H1 (cell line): ENCODE data around the gene GRAMD4. TPM values are rescaled to one million over a fixed set of nuclear protein-coding genes. Genes with fewer than 3 reads are reported as not detected.

Source experiments
- CHD1 ChIP-seq: IDR thresholded peaks from 2 replicates; pipeline ENCODE4 v1.6.1; 2012; ENCODE audit warnings: low read depth, low read length, improper control_type of control experiment
- CTBP2 ChIP-seq: IDR thresholded peaks from 2 replicates; pipeline ENCODE4 v1.7.0; 2011; ENCODE audit warnings: borderline replicate concordance, mild to moderate bottlenecking, moderate library complexity, mixed read lengths, low read length; ENCODE audit not compliant: insufficient read depth, insufficient read length
- GABPA ChIP-seq: IDR thresholded peaks from 2 replicates; pipeline ENCODE4 v1.6.1; 2011; ENCODE audit warnings: mild to moderate bottlenecking, low read length, moderate library complexity, borderline replicate concordance; ENCODE audit not compliant: insufficient read depth
- SRF ChIP-seq: IDR thresholded peaks from 2 replicates; pipeline ENCODE4 v1.6.1; 2011; ENCODE audit warnings: mild to moderate bottlenecking, low read depth, low read length, moderate library complexity
- TEAD4 ChIP-seq: IDR thresholded peaks from 2 replicates; pipeline ENCODE4 v1.6.1; 2012; ENCODE audit warnings: low read depth, low read length, inconsistent platforms, mixed read lengths
- polyA plus RNA-seq, 7 experiments: library from polyadenylated mRNA; depleted of rRNA in 3 of 7; stranded (reverse) in 5 of 7; unstranded in 2 of 7; fragments of >200 nt in 5 of 7; fragments of 200-250 nt in 2 of 7; gene quantifications; 1 replicate in 5 of 7; 2 replicates in 1 of 7; 4 replicates in 1 of 7; pipeline versions ENCODE4 v1.2.1 to v1.2.3, GENCODE V29; 2011 to 2013; ENCODE audit warnings: missing spikeins in 2 of 7, mixed read lengths in 2 of 7
- total RNA-seq: library from RNA; stranded (reverse); fragmentation: NEBNext Ultra II Directional; extraction: Animal tissue kit (Norgen Biotek cat#: 25700); gene quantifications from 2 replicates; pipeline ENCODE4 v1.2.1, GENCODE V29; 2021
- TF ChIP-seq, protein P1 (sequence below), 3 experiments: IDR thresholded peaks; 1 replicate in 2 of 3; 2 replicates in 1 of 3; pipeline versions ENCODE4 v1.5.1 to v1.6.1; 2011; ENCODE audit warnings: low read length in 3 of 3, mild to moderate bottlenecking in 3 of 3, inconsistent platforms in 2 of 3, low read depth in 1 of 3, moderate library complexity in 1 of 3; ENCODE audit not compliant: insufficient read depth in 1 of 3; ENCODE audit errors: control extremely low read depth in 1 of 3

The GRAMD4 gene
- total and polyA plus RNA-seq, 2 of the 8 experiments (the other 6 are each of a cell fraction or from before 2014, with no cell fraction given): 7.9 to 25.6 TPM

DNA sequence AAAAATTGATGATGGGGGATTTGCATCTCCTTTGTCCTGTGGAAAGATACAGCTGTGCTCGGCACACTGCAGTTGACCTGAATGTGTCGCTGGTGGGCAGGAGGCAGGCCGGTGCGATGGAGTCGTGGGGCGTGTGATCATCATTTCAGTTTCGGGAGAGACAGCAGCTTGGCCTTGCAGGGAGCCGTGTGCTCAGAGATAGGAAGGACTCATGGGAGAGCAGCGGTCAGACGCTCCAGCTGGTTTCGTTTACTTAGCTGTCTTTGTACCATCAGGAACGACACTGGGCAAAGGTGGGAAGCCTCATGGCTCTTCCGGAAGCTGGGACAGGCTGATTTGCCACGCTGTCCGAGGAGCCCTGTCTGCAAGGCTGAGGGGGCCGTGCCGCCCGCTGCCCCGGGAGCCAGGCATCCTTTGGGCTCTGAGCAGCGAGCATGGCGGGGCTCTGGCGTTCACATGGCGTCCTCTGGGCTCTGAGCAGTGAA lies 32.7 kb downstream of the GRAMD4 start (continued):
- TF ChIP-seq, protein P1, sequence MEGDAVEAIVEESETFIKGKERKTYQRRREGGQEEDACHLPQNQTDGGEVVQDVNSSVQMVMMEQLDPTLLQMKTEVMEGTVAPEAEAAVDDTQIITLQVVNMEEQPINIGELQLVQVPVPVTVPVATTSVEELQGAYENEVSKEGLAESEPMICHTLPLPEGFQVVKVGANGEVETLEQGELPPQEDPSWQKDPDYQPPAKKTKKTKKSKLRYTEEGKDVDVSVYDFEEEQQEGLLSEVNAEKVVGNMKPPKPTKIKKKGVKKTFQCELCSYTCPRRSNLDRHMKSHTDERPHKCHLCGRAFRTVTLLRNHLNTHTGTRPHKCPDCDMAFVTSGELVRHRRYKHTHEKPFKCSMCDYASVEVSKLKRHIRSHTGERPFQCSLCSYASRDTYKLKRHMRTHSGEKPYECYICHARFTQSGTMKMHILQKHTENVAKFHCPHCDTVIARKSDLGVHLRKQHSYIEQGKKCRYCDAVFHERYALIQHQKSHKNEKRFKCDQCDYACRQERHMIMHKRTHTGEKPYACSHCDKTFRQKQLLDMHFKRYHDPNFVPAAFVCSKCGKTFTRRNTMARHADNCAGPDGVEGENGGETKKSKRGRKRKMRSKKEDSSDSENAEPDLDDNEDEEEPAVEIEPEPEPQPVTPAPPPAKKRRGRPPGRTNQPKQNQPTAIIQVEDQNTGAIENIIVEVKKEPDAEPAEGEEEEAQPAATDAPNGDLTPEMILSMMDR (IDR thresholded peaks at IDR 0.05; ENCODE audit: control extremely low read depth in 1 of 3, insufficient read depth in 1 of 3, low read depth in 1 of 3, low read length in 3 of 3): no peak
- TF ChIP-seq CTBP2: no peak
- no peak for TF ChIP-seq SRF
- TF ChIP-seq CHD1: no peak
- no peak for TF ChIP-seq GABPA
- no peak for TF ChIP-seq TEAD4
